ENCODE results near the gene NUP205.

DNA sequence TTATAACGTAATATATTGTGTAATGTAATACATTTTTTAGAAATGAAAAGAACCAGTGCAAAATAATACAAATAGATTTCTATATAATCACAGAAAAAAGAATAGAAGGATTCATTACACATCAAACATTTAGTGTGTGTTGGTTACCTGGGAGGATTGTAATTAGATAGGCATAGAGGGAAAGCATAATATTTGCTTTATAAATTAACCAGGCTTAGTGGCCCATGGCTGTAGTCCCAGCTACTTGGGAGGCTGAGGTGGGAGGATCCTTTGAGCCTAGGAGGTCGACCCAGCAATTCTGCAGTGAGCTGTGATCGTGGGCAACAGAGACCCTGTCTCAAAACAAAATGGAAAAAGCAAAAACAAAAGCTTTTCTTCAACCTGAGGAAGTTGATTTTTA is 42.9 kb upstream of the NUP205 start:
- TF ChIP-seq, protein P1, sequence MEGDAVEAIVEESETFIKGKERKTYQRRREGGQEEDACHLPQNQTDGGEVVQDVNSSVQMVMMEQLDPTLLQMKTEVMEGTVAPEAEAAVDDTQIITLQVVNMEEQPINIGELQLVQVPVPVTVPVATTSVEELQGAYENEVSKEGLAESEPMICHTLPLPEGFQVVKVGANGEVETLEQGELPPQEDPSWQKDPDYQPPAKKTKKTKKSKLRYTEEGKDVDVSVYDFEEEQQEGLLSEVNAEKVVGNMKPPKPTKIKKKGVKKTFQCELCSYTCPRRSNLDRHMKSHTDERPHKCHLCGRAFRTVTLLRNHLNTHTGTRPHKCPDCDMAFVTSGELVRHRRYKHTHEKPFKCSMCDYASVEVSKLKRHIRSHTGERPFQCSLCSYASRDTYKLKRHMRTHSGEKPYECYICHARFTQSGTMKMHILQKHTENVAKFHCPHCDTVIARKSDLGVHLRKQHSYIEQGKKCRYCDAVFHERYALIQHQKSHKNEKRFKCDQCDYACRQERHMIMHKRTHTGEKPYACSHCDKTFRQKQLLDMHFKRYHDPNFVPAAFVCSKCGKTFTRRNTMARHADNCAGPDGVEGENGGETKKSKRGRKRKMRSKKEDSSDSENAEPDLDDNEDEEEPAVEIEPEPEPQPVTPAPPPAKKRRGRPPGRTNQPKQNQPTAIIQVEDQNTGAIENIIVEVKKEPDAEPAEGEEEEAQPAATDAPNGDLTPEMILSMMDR (IDR thresholded peaks at IDR 0.05; ENCODE audit: poor library complexity): no peak
- no peak for TF ChIP-seq EZH2 (IDR thresholded peaks at IDR 0.05; ENCODE audit: borderline replicate concordance)

All from hepatocyte (in vitro differentiated cells).